ENCODE results near the gene ABCA7. TPM values are rescaled to one million over a fixed set of nuclear protein-coding genes. Genes with fewer than 3 reads are reported as not detected.
A peak's percentile ranks its signal among the peaks of the same experiment; 100 is the strongest.

Gene ABCA7
- total RNA-seq, 1 donor from 2014 or later = 6.7 TPM

DNA sequence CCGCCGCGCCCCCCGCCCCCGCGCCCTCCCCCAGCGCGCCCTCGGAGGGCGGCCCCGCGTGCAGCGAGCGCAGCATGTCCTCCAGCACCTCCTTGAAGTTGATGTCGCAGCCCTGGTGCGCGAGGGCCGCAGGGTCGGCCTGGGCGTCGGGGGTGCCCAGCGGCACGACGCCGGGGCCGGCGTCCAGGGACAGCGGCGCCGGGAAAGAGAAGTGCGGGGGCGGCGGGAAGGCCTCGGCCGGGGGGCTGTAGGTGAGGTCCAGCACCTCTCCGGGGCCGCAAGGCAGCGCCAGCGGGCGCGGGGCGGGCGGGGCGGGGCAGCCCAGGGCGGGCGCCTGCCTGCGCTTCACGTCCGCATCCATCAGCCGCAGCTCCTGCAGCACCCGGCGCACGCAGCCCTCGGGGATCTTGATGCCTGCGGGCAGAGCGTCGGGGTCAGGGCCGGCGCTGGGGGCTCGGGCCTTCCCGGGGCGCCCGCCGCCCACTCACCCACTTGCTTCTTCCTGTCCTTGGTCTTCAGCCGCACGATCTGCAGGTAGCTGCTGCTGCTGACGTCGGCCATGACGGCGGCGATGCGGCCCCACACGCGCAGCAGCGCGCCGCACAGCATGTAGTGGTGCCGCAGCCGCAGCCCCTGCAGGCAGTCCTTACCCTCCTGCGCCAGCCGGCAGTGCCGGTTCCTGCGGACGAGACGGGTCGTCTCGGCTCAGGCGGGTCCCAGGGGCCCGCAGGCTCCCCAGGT, 68.6 kb downstream of the ABCA7 start:
- H3K36me3 Mint-ChIP-seq (ENCODE audit: low read depth) = peaks cover 1% of the 10 kb centered on the region
- DNase-seq (ENCODE audit: low spot score) = no peak
- TF ChIP-seq, protein P1, sequence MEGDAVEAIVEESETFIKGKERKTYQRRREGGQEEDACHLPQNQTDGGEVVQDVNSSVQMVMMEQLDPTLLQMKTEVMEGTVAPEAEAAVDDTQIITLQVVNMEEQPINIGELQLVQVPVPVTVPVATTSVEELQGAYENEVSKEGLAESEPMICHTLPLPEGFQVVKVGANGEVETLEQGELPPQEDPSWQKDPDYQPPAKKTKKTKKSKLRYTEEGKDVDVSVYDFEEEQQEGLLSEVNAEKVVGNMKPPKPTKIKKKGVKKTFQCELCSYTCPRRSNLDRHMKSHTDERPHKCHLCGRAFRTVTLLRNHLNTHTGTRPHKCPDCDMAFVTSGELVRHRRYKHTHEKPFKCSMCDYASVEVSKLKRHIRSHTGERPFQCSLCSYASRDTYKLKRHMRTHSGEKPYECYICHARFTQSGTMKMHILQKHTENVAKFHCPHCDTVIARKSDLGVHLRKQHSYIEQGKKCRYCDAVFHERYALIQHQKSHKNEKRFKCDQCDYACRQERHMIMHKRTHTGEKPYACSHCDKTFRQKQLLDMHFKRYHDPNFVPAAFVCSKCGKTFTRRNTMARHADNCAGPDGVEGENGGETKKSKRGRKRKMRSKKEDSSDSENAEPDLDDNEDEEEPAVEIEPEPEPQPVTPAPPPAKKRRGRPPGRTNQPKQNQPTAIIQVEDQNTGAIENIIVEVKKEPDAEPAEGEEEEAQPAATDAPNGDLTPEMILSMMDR (IDR thresholded peaks at IDR 0.05) = no peak
- H3K9me3 Mint-ChIP-seq (ENCODE audit: low read depth) = no peaks in the 10 kb centered on the region
- no peaks in the 10 kb centered on the region for H3K27me3 Mint-ChIP-seq (ENCODE audit: low read depth)
- H3K4me3 Mint-ChIP-seq (ENCODE audit: unreplicated experiment) = no peak overlapping the region
- H3K4me1 Mint-ChIP-seq (ENCODE audit: low read depth) = peaks cover 21% of the 10 kb centered on the region
- H3K27ac Mint-ChIP-seq (ENCODE audit: unreplicated experiment) = no peak overlapping the region

DNA sequence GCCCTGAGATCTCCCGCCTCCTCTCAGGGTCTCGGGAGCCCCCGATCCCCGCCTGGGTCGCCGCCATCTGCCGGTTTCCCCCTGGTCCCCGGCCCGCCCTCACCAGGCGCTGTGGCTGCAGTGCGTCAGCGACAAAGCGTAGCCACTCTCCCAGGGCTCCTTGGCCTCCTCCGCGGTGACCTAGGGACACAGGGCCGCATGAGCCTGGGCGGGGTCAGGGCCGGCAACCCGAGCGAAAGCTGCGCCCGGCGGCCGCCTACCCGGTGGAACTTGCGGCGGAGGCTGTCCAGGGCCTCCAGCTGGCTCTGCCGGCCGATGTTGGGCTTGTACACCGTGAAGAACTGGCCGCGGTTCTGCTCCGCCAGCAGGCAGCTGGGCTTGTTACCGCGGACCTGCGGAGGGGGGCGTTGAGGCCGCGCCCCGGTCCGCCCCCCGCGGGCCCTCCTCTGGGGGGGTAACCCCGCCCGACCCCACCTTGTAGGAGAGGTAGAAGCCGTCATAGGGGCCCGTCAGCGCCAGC, 69.2 kb downstream of the ABCA7 start:
- no peak for DNase-seq (ENCODE audit: low spot score)
- Mint-ChIP-seq H3K4me3 (ENCODE audit: unreplicated experiment) (no peak overlapping the region), H3K27me3 (ENCODE audit: low read depth) (no peaks in the 10 kb centered on the region), H3K27ac (ENCODE audit: unreplicated experiment) (no peak overlapping the region), H3K36me3 (ENCODE audit: low read depth) (peaks cover 1% of the 10 kb centered on the region), H3K4me1 (ENCODE audit: low read depth) (peaks cover 25% of the 10 kb centered on the region), H3K9me3 (ENCODE audit: low read depth) (no peaks in the 10 kb centered on the region)
- TF ChIP-seq, protein P1 (IDR thresholded peaks at IDR 0.05) = no peak

DNA sequence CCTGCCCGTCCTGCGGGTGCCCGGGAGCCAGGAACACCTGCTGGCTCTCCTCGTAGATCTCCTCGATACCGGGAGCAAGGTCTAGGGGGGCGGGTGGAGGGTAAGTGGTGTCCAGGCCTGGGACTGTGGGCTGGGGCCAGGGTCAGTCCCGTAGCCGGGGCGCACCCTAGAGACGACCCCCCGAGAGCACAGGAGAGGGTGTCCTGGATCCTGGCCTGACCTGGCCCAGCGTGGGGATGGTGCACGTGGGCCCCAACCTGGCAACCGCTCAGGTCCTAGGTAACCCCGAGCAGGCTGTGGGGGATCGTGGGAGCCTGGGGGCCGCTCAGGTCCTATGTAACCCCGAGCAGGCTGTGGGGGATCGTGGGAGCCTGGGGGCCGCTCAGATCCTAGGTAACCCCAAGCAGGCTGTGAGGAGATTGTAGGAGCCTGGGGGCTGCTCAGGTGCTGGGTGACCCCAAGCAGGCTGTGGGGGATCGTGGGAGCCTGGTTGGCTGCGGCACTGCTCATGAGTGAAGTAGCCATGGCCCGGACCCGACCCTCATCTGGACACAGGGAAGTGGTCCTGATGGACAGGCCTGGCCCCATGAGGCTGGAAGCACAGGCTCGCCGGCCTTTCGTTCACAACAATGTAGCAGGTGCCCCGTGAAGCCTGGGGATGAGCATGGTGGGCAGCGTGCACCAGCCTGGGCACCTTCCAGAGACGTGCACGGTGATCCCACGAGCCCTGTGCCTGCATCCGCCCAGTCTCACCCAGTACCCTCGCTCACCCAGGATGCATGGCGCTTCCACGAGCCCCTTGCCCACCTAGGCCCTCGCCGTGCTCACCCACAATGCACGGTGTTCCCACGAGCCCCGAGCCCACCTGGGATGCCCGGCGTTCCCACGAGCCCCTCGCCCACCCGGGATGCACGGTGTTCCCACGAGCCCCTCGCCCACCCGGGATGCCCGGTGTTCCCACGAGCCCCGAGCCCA, 70.1 kb downstream of the ABCA7 start:
- no peak for DNase-seq (ENCODE audit: low spot score)
- Mint-ChIP-seq H3K4me1 (ENCODE audit: low read depth) (peaks cover 23% of the 10 kb centered on the region), H3K27ac (ENCODE audit: unreplicated experiment) (no peak overlapping the region), H3K27me3 (ENCODE audit: low read depth) (no peaks in the 10 kb centered on the region), H3K9me3 (ENCODE audit: low read depth) (no peaks in the 10 kb centered on the region), H3K36me3 (ENCODE audit: low read depth) (peaks cover 1% of the 10 kb centered on the region), H3K4me3 (ENCODE audit: unreplicated experiment) (no peak overlapping the region)
- TF ChIP-seq, protein P1 (IDR thresholded peaks at IDR 0.05) = no peak

DNA sequence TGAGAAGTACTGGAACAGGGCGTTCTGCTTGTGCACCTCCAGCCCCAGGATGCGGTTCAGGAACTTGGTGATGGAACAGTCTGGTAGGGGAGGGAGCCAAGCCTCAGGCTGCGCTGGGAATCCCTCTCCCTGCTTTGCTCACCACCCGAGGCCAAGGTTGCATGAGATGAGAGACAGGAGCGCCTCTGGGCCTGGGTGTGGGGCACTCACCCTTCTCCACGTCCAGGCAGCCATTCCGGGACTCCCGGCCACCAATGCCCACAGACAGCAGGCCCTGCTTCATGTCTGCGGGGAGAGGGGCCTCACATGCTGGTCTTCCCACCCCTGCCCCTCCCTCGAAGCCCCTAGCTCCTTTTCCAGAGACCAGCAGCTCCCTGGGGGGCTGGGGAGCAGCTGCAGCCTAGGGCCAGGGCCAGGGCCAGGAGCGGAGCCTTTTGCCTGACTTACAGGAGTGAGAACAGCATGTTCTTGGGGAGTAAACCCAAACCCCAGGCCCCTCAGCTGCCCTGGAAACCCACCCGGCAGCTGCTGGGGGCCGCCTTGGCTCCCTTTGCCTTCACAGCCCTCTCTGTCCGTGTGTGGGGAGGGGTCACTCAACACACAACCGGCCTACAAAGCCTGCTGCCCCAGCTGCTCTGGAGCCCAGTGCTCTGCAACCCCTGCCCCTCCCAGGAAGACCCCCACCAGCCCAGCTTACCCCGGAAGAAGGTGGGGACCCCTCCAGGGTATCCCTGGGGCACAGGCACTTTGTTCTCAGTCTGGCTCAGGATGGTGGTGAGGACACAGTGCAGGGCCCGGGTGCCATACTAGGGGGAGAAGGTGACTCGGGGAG, 71.1 kb downstream of the ABCA7 start:
- DNase-seq (ENCODE audit: low spot score) = no peak
- no peaks in the 10 kb centered on the region for H3K9me3 Mint-ChIP-seq (ENCODE audit: low read depth)
- TF ChIP-seq, protein P1 (IDR thresholded peaks at IDR 0.05) = no peak
- peak overlapping the region; percentile 27 for H3K27ac Mint-ChIP-seq (ENCODE audit: unreplicated experiment)
- no peaks in the 10 kb centered on the region for H3K27me3 Mint-ChIP-seq (ENCODE audit: low read depth)
- no peak overlapping the region for H3K4me3 Mint-ChIP-seq (ENCODE audit: unreplicated experiment)
- peaks cover 13% of the 10 kb centered on the region for H3K4me1 Mint-ChIP-seq (ENCODE audit: low read depth)
- peaks cover 1% of the 10 kb centered on the region for H3K36me3 Mint-ChIP-seq (ENCODE audit: low read depth)

Data from chondrocyte (in vitro differentiated cells).